ENCODE measurements around the gene MYO1G.

The MYO1G gene

DNA sequence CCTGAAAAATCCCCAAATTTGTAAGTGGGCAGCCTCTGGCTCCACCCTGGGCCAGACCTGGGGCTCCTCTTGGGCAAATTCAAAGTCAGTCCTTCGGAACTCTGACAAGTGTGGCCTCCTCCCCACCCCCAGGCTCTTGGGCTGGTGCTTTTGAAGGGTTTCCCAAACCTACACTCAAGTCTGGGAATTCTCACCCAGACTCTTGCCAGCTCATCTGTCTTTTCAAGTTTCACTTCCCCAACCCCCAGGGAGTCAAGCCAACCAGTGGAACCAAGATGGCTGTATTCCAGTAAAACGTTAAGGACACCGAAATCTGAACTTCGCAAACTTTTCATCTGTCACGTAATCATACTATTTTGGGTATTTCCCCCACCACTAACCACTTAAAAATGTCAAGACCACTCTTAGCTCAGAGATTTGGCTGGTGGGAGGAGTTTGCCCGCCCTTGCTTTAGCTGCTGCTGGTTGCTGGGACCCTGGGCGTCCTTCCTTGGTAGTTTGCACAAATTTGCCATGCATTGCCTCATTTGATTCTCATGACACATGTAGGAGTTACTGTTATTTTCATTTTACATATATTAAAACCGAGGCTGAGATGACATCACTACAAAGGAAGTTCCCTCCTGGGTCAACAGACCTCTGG lies 1.7 kb upstream of the MYO1G start:
- no peak for DNase-seq (ENCODE audit: low read depth)

- DNase-seq (ENCODE audit: low read depth): no peak
These were observed 922 bp upstream of the MYO1G start for GRCh38 chr7:44979481-44980392.

DNA sequence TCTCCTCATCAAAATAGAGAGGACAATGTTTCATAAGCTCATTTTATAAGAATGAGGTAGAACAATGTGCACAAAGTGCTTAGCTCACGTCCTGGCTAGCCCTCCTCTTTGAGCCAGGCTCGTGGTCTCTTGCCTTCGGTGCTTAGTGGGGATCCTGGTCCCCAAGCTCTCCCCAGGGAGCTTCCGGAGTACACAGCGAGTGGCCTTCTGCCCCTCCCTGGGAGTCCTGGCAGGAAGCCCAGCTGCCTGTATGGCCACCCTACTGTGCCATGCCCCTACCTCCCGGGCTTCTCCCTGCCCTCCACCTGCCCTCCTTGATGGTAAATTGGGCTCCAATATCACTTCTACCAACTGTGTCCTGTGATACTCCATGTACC lies 868 bp downstream of the MYO1G start:
- no peak for DNase-seq (ENCODE audit: low read depth)

DNA sequence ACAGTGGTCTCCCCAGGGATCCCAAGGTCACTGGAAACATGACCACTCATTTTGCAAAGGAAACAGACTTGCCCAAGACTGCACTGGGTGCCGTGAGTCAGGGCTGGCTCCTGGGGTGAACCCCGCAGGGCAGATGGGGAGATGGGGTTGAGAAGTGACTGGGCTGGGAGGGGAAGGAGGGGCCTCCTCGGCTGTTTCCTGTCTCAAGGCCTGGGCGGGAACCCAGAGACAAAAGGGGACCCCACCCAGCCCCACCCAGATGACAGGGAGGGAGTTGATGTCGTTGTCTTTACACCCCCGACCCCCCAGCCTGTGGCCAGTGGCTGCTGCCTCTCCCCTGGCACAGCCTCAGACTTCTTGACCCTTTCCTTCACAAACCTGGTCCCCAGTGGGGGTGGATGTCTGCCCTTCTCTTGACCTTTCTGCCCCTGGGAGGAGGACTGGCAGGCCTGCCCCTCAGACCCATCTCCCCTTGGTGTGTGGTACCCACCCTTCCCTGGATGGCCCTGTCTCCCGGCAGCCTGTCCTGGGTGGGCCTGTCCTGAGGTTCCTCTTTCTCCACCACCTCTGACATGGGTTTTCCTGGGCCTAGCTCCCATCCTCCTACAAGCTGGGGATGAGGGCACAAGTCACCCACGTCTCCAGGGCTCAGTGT lies 1.4 kb downstream of the MYO1G start:
- DNase-seq (ENCODE audit: low read depth): no peak

DNA sequence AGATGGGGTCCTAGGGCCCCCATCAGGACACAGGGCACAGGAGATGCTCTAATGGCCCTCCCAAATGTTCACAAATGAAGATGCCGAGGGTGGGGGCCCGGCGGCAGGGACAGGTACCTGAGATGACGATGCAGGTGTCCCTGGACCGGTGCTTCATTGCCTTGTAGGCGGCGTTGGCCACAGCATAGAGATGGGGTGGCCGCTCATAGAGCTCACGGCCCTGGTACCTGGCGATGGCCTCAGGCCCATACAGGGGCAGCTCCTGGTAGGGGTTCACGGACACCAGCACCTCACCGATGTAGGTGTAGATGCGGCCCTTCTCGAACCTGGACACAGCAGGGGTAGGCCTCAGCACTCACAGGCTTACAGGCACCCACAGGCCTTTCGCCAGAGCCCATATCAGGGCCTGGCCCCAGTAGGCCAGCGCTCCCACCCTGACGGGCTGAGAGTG lies 2.0 kb downstream of the MYO1G start:
- DNase-seq (ENCODE audit: low read depth): no peak

DNA sequence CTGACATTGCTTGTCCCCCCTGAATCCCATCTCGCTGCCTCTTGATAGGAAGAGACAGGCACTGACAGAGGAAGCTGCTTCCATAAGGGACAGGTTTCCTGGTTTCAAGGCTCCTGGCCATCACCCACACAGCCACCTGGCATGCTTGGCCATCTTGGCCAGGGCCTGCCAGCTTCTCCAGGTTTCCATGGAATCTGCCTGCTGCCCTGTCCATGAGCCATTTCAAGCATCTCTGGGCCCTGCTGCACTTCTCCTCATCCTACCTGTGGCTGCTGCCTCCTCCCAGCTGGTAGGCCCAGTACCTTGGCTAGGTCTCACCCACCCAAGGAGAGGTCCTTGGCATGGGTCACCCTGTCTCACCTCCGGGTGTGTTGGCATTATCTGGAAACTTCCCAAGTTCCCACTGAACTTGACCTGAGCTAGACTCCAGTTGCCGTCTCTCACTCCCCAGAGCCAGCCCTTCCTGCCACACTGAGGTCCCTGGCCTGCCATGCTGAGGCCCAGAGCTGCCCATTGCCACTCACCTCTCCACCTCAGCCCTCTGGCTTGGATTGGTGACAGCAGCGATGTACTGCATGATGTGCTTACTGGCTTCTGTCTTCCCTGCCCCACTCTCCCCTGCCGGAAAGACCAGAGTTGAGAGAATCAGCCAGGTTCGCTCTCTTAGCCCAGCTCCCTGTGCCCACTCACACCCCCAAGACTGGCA lies 2.6 kb downstream of the MYO1G start:
- no peak for DNase-seq (ENCODE audit: low read depth)

- DNase-seq (ENCODE audit: low read depth): no peak
These were observed 3.3 kb downstream of the MYO1G start for GRCh38 chr7:44975331-44976039.

- DNase-seq (ENCODE audit: low read depth): no peak
These were observed 4.3 kb downstream of the MYO1G start for GRCh38 chr7:44974549-44974948.

- DNase-seq (ENCODE audit: low read depth): no peak
These were observed 5.0 kb downstream of the MYO1G start for GRCh38 chr7:44973610-44974401.

DNA sequence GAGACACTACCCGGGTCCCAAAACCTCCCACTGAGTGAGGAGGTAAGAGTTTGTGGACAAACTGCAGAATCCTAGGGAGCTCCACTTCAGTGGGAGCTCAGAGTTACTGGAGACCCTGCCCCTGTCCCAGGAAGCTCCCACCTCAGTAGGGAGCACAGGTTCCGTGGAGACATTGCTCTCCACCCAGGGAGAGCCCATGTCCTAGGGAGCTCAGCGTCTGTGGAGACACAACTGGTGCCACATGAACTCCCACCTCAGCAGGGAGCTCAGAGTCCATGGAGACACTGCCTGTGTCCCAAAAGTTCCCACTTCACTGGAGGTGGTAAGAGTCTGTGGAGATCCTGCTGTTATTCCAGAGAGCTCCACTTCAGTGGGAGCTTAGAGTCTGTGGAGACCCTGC lies 6.3 kb downstream of the MYO1G start:
- no peak for DNase-seq (ENCODE audit: low read depth)

DNA sequence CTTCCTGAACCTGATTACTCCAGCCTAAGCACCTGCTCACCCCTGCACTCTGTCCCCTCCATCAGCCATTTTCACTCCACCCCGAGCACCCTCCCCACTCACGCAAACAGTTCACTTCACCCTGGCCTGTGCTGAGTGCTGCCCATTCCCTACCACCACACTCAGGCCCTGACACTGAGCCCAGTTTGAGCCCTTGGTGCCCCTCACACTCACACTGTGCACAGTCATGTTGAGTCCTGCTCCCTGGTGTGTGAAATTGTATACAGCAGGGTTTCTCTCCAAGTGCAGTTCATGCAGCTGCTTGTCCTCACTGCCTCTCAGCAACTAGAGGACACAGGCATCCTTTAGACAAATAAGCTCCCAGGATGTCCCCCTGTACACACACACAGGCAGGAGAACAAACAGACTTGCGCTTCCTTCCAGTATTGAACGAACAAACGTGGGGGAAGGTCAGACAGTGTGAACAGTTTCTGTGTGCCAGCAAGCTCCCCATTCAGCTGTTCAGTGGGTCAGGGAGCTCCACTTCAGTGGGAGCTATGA lies 6.8 kb downstream of the MYO1G start:
- no peak for DNase-seq (ENCODE audit: low read depth)

DNA sequence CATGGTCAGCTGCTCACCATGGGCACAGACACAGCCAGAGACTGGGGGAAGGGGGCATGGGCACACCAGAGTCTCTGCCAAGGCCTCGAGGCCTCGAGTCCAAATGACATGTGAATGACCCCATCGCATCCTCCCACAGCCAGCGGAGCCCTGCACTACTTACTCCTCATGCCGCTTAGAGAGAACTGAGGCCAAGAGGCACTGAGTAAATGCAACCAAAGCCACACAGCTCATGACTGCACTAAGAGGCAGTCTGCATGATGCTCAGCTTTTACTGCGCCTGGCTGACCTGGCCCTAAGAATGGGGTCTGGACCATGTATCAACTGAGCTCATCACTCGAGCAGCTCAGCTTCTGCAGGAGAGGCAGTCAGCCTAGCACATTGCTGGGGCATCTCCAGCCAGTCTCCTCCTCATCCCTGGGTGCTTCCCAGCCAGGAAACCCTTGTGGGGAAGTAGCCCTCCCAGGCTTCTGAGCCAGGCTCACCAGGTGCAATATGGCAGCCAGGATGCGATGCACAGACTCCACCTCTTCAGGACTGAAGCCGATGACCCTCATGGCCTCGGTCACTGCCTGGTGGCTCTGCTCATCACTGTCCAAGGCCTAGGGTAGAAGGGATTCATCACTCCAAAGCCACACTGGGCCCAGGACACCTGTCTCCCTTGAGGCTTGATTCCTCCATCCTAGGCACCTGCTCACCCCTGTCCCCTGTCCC lies 7.5 kb downstream of the MYO1G start:
- no peak for DNase-seq (ENCODE audit: low read depth)

- DNase-seq (ENCODE audit: low read depth): no peak
These were observed 8.2 kb downstream of the MYO1G start for GRCh38 chr7:44970523-44971051.

GRCh38 chr7:44969701-44970522 lies 8.9 kb downstream of the MYO1G start:
- no peak for DNase-seq (ENCODE audit: low read depth)

DNA sequence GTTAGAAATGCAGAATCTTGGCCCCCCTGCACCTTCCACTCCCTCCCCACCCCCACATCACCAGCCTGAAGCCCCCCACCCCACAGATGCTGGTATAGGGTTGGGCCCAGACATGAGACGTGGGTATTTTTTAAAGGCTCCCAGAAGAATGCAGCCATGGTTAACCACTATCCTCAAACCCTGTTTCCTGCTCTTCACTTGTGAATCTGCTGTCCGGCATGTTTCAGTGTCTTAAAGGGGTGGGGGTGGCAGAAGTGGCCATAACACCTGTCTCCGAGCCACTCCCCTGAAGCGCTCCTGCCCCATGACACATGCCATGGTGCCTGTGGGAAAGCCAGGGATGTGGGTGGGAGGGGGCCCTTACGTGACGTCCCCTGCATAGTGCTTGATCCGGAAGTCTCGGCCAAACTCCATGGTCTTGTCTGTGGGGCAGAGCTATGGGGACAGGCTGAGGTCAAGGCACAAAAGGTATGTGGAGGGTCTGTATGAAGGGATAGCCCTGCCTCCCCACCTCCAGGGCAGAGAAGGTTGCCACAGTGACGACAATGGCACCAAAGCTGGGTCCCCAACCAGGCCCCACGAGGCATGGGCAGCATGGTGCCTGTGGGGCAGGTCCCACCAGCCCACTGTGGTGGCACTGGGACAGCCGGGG lies 9.6 kb downstream of the MYO1G start:
- no peak for DNase-seq (ENCODE audit: low read depth)

DNA sequence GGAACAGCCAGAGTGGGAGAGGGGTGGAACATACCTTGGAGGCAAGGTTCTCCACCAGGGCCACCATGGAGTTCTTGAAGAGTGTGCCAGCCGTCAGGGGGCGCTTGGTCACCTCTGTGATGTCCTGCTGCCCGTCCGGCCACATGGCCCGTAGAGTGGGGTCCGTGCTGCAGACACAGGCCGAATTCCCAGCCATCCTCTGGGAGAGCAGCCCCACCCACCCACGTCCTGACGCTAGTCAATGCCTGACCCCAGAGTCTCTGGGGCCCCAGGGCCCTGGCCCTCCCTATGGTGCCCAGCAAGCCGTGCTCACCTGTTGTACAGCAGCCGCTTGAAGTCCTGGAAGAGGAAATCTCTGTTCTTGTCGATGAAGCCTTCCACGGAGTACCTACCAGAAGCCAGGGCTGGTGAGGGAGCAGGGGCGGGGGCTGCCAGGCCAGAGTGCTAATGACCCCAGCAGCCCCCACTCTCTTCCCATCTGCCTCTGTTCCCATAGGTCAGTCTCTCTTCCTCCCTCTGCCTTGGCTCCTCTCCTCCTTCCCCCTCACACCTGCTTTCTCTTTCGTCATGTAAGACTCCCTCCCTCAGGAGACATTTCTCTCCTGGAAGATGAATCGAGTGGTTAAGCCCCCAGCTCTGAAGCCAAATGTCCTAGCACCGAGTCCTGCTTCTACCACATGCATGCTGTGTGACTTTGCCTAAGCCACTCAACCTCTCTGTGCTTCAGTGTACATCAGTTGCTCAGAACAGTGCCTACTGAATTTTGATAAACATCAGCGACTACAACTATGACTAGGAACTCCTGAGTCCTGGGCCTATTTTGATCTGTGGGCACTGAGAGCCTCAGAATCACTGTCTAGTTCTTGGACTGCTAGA lies 11.0 kb downstream of the MYO1G start:
- no peak for DNase-seq (ENCODE audit: low read depth)

Data from CMK (cell line).